Medulla oblongata (tissue), 1 donor: ENCODE measurements around the gene IZUMO1R.
"Not testable (repeated sequence)": the region's sequence is repeated elsewhere in the genome, so short reads cannot be mapped to it uniquely, and the experiment has no call there.

Source experiments
- DNase-seq: peaks from one replicate; pipeline ENCODE4 v3.0.0-alpha.2; 2015; ENCODE audit errors: extremely low spot score

IZUMO1R gene

GRCh38 chr11:94326947-94327346 lies 22.6 kb downstream of the IZUMO1R start:
- DNase-seq: peak; percentile 50

GRCh38 chr11:94328587-94329080 lies 24.3 kb downstream of the IZUMO1R start:
- no peak for DNase-seq

- no peak for DNase-seq
Measured at GRCh38 chr11:94329501-94329900, 25.1 kb downstream of the IZUMO1R start.

- DNase-seq: no peak
Measured at GRCh38 chr11:94330789-94331188, 26.4 kb downstream of the IZUMO1R start.

GRCh38 chr11:94332814-94333213 lies 28.4 kb downstream of the IZUMO1R start:
- no peak for DNase-seq

GRCh38 chr11:94336033-94336432 lies 31.7 kb downstream of the IZUMO1R start:
- no peak for DNase-seq

- no peak for DNase-seq
Measured at GRCh38 chr11:94338651-94339050, 34.3 kb downstream of the IZUMO1R start.

GRCh38 chr11:94342250-94342649 lies 37.9 kb downstream of the IZUMO1R start:
- DNase-seq: no peak

GRCh38 chr11:94343495-94343894 lies 39.1 kb downstream of the IZUMO1R start:
- no peak for DNase-seq

- not testable (repeated sequence) for DNase-seq
Measured at GRCh38 chr11:94346311-94346710, 41.9 kb downstream of the IZUMO1R start.

- DNase-seq: not testable (repeated sequence)
Measured at GRCh38 chr11:94350850-94351563, 46.6 kb downstream of the IZUMO1R start.
